Lower leg skin (tissue), 4 donors: Measurements from ENCODE around the gene ANKRD34B. TPM values are rescaled to one million over a fixed set of nuclear protein-coding genes. Genes with fewer than 3 reads are reported as not detected.
A peak's percentile ranks its signal among the peaks of the same experiment; 100 is the strongest.

Experiments used
- DNase-seq, 2 donors: peaks; one replicate each; pipeline ENCODE4 v3.0.0-alpha.2; 2019; ENCODE audit warnings: low spot score in 2 of 2
- H3K4me3 ChIP-seq: fragments of 200-600 bp; sonication (generic); 2 replicates; pipeline ENCODE4 v1.5.1; 2017; ENCODE audit warnings: mild to moderate bottlenecking, low read depth; ENCODE audit not compliant: poor library complexity, severe bottlenecking
- CTCF ChIP-seq, 3 donors: fragments of 450-650 bp; IDR thresholded peaks; one replicate each; pipeline ENCODE4 v1.5.1; 2016; ENCODE audit warnings: antibody characterized with exemption in 3 of 3, mild to moderate bottlenecking in 3 of 3, moderate library complexity in 2 of 3
- POLR2A ChIP-seq, 2 donors: fragments of 450-650 bp; IDR thresholded peaks; one replicate each; pipeline ENCODE4 v1.6.1; 2016 to 2017; ENCODE audit warnings: antibody characterized with exemption in 2 of 2, mild to moderate bottlenecking in 1 of 2, moderate library complexity in 1 of 2
- WGBS, 2 donors: methylation state at CpG; one replicate each; pipeline ENCODE4 v1.1.5; 2018; 5-methylcytosine and 5-hydroxymethylcytosine counted together
- intact Hi-C: fragments of 100-400 bp; cut with DNase I; formaldehyde crosslinking; loops from one replicate; pipeline ENCODE4 v1.15.0; 2023; ENCODE audit warnings: low total_unique reads
- total RNA-seq, 4 donors: library from RNA; depleted of rRNA; stranded (reverse); fragments of >200 nt; gene quantifications; one replicate each; pipeline ENCODE4 v1.1.0, GENCODE V29; 2016

The ANKRD34B gene
- total RNA-seq, 4 donors from 2014 or later, result not detected

DNA sequence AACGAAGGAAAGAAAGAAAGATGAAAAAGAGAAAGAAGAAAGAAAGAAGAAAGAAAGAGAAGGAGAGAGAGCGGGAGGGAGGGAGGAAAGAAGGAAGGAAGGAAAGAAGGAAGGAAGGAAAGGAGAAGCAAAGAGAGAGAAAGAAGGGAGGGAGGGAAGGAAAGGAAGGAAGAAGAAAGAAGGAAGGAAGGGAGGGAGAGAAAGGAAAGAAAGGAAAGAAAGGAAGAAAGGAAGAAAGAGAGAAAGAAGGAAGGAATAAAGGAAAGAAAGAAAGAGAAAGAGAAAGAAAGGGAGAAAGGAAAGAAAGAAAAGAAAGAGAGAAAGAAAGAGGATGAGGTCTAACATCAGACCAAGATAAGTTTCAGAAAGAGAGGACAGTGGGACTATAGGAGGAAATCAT lies 9.0 kb upstream of the ANKRD34B start:
- 90 to 93% methylated on average over 2 of the region's 2 CpGs for WGBS, 2 donors
- intact Hi-C loops, result no loop called here
- no peak for DNase-seq
- H3K4me3 ChIP-seq, result no peak overlapping the region
- TF ChIP-seq CTCF (IDR thresholded peaks at IDR 0.05), result no peak
- no peak for TF ChIP-seq POLR2A (IDR thresholded peaks at IDR 0.05)

GRCh38 chr5:80577707-80578106 lies 7.6 kb upstream of the ANKRD34B start:
- DNase-seq, result no peak
- WGBS, 2 donors, result 17 to 22% methylated on average over 5 of the region's 5 CpGs
- intact Hi-C loops, result no loop called here
- no peak for TF ChIP-seq POLR2A (IDR thresholded peaks at IDR 0.05)
- no peak for TF ChIP-seq CTCF (IDR thresholded peaks at IDR 0.05)
- no peak overlapping the region for H3K4me3 ChIP-seq

GRCh38 chr5:80576383-80576782 lies 6.3 kb upstream of the ANKRD34B start:
- DNase-seq, result no peak
- intact Hi-C loops, result no loop called here
- TF ChIP-seq POLR2A (IDR thresholded peaks at IDR 0.05), result no peak
- no peak for TF ChIP-seq CTCF (IDR thresholded peaks at IDR 0.05)
- WGBS, 2 donors, result 78 to 88% methylated on average over 5 of the region's 5 CpGs
- H3K4me3 ChIP-seq, result no peak overlapping the region

DNA sequence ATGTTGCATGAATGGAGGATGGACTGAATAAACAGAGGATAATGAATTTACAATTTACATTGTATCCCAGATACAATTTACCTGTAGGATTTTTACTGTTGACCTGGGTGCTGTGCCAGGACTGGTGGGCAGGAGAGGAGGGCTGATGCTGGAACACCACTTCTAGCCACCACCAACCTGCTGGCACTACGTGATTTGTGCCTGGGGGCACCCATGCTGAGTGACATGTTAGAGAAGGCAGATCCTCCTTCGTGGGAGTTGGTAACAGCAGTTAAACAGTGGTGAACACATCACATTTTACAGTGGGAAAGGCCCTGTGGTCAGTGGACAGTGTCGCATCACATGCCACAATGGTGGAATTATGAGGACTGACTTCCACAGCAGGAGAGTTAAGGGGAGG lies 3.0 kb upstream of the ANKRD34B start:
- intact Hi-C loops, result no loop called here
- DNase-seq, result no peak
- no peak overlapping the region for H3K4me3 ChIP-seq
- WGBS, 2 donors, result 63 to 73% methylated on average over 3 of the region's 3 CpGs
- TF ChIP-seq CTCF (IDR thresholded peaks at IDR 0.05), result no peak
- no peak for TF ChIP-seq POLR2A (IDR thresholded peaks at IDR 0.05)

DNA sequence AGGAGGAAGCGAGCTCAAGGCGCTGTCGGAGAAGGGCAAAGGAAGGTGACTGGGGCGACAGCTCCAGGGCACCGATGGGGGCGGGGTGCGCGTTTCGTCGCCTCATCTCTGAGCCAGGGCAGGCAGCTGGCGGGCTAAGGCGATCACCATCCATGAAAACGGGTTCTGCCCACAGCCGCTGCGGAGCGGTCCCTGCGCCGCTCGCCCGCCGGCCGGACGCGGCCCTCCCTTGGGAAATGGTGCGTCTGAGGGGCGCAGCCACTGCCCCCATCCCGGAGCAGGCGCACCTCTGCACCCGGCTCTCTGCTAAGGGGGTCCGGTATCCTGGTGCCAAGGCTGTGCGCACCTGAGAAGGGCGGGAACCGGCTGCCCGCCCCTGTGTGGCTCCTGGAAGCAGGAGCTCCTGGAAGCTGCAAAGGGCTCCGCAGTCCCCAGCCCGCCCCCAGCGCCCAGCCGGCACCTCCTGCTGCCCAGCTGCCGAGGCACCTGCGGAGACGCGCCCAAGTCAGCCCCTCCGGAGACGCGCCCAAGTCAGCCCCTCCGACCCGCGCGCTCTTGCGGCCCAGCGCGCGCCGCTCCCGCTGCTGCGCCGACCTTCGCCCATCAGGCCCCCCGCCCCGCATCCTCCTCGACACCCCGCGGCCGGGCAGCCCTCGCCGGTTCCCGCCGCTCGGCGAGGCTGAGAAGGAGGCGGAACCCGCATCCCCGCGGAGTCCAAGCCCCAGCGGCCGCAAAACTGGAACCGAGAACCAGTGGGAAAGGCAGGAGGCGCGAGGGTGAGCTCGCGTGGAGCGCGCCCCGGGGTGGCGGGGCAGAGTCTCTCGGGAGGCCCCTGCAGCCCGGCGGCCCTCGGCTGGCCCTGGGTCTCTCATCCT lies 757 bp downstream of the ANKRD34B start:
- intact Hi-C loops, result no loop called here
- no peak for DNase-seq
- H3K4me3 ChIP-seq, result peak overlapping the region; percentile 10
- WGBS, 2 donors, result 1 to 7% methylated on average over 8 to 55 of the region's 89 CpGs
- TF ChIP-seq POLR2A (IDR thresholded peaks at IDR 0.05) (no peak), CTCF (IDR thresholded peaks at IDR 0.05) (no peak)
